HL-60/S4 treated with phorbol 12-myristate 13-acetate at 8.2 ng/mL for 4 days and 3 days (cell line): Measurements from ENCODE around the gene PCDHGA1.
"Not testable (repeated sequence)": the region's sequence is repeated elsewhere in the genome, so short reads cannot be mapped to it uniquely, and the experiment has no call there.

Source experiments
- in situ Hi-C: fragments of 300-500 bp; cut with MboI; formaldehyde crosslinking; loops from 2 replicates; pipeline ENCODE4 v1.15.0; 2022; ENCODE audit warnings: low sequenced_read_pairs

PCDHGA1 gene

DNA sequence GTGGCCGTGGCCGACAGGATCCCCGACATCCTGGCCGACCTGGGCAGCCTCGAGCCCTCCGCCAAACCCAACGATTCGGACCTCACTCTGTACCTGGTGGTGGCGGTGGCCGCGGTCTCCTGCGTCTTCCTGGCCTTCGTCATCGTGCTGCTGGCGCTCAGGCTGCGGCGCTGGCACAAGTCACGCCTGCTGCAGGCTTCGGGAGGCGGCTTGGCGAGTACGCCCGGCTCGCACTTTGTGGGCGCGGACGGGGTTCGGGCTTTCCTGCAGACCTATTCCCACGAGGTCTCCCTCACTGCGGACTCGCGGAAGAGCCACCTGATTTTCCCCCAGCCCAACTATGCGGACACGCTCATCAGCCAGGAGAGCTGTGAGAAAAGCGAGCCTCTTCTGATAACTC lies 15.7 kb downstream of the PCDHGA1 start:
- in situ Hi-C loops, result not testable (repeated sequence)

DNA sequence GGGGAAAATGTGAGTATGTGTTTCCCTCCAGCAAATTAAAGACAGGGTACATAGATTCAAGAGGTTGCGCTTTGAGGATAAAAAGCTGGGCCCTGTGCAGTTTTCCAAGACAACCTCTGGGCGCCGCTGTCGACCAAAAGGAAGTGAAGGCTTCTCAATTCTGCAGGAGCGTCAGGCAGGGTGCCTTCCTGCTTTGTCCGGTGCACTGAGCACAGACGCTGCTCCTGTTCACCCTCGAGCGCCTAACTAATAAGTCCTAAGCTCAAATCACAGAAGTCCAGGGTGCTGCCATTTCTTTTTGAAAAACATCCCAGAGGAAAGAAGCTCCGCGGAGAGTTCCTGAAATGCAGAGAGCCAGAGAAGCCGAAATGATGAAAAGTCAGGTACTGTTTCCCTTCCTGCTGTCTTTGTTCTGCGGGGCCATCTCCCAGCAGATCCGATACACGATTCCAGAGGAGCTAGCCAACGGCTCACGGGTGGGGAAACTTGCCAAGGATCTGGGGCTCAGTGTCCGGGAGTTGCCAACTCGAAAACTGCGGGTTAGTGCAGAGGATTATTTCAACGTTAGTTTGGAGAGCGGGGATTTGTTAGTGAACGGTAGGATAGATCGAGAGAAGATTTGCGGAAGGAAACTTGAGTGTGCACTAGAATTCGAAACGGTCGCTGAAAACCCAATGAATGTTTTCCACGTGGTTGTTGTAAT lies 19.8 kb downstream of the PCDHGA1 start, which contains the start of gene PCDHGB1:
TSS of gene PCDHGB1 (plus strand) at position 183 of the 703 bp plus-strand sequence. CDS start at position 345, 162 bp downstream.
- in situ Hi-C loops, result no loop called here

DNA sequence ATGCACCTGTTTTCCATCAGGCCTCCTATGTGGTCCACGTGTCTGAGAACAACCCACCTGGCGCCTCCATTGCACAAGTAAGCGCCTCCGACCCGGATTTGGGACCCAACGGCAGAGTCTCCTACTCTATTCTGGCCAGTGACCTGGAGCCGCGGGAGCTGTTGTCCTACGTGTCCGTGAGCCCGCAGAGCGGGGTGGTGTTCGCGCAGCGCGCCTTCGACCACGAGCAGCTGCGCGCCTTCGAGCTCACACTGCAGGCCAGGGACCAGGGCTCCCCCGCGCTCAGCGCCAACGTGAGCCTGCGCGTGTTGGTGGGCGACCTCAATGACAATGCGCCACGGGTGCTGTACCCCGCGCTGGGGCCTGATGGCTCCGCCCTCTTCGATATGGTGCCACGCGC lies 21.3 kb downstream of the PCDHGA1 start:
- in situ Hi-C loops, result no loop called here

DNA sequence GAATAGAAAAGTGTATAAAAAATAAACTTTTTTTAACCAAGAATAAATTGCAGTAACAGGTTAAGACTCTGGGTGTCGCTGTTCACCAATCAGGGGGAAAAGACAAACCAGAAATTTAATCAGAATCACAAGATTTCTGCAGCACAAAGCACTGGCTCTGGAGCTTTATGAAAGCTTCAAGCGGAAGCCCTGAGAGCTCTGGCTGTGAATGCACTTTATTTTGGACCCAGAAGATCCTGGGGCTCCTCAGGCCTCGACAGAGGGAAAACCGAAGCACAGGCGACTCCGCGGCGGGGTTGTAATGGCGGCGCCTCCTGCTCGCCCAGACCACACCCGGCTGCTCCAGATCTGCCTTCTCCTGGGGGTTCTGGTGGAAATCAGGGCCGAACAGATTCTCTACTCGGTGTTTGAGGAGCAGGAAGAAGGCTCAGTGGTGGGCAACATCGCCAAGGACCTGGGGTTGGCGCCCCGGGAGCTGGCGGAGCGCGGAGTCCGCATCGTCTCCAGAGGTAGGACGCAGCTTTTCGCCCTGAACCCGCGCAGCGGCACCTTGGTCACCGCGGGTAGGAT lies 24.7 kb downstream of the PCDHGA1 start, which contains the start of gene PCDHGA4:
TSS of gene PCDHGA4 (plus strand) at position 122 of the 570 bp plus-strand sequence. CDS start at position 209, 87 bp downstream.
- in situ Hi-C loops, result no loop called here

DNA sequence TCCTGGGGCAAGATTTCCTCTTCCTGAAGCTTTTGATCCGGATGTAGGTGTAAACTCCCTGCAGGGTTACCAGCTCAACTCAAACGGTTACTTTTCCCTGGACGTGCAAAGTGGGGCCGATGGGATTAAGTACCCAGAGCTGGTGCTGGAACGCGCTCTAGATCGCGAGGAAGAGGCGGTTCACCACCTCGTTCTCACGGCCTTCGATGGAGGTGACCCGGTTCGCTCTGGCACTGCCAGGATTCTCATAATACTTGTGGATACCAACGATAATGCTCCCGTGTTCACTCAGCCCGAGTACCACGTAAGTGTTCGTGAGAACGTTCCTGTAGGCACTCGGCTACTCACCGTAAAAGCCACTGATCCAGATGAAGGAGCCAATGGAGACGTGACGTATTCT lies 25.3 kb downstream of the PCDHGA1 start:
- in situ Hi-C loops, result no loop called here

DNA sequence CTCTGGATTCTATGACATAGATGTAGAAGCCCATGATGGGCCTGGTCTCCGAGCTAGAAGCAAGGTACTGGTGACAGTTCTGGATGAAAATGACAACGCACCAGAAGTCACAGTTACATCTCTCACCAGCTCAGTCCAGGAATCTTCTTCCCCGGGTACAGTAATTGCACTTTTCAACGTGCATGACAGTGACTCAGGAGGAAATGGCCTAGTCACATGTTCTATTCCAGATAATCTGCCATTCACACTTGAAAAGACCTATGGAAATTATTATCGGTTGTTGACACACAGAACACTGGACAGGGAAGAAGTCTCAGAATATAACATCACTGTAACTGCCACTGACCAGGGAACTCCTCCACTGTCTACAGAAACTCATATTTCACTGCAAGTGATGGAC lies 25.8 kb downstream of the PCDHGA1 start:
- in situ Hi-C loops, result no loop called here

DNA sequence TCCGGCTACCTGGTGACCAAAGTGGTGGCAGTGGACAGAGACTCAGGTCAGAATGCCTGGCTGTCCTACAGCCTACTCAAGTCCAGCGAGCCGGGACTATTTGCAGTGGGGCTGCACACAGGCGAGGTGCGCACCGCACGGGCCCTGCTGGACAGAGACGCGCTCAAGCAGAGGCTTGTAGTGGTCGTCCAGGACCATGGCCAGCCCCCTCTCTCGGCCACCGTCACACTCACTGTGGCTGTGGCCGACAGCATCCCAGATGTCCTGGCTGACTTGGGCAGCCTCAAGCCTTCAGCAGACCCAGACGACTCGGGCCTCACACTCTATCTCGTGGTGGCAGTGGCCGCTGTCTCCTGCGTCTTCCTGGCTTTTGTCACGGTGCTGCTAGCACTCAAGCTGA lies 26.6 kb downstream of the PCDHGA1 start:
- in situ Hi-C loops, result no loop called here

DNA sequence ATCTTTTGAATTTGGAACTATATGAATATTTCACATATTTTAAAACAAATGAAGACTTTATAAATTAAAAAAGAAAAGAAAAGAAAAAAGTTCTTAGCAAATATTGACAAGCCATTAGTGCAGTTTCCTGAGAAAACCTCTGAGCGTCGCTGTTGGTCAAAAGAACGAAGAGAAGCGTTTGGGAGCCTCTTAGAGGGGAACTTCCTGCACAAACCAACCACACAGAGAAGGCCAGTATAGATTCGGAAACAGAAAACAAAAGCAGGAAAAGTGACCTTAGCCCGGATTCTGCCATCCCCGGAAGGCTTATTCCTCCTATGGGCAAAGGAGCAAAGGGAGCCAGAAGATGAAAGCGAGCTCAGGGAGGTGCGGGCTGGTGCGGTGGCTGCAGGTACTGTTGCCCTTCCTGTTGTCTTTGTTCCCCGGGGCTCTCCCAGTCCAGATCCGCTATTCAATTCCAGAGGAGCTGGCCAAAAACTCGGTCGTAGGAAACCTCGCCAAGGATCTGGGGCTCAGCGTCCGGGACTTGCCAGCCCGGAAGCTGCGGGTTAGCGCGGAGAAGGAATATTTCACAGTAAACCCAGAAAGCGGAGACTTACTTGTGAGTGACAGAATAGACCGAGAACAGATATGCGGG lies 29.6 kb downstream of the PCDHGA1 start, which contains the start of gene PCDHGB2:
TSS of gene PCDHGB2 (plus strand) at position 205 of the 637 bp plus-strand sequence. CDS start at position 347, 142 bp downstream.
- in situ Hi-C loops, result no loop called here

DNA sequence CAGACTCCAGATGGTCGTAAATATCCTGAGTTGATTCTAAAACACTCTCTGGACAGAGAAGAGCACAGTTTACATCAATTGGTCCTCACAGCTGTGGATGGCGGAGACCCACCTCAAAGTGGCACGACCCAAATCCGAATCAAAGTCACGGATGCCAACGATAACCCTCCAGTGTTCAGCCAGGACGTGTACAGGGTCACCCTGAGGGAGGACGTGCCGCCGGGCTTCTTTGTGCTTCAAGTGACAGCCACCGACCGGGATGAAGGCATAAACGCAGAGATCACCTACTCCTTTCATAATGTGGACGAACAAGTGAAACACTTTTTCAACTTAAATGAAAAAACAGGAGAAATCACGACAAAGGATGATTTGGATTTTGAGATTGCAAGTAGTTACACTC lies 30.4 kb downstream of the PCDHGA1 start:
- in situ Hi-C loops, result no loop called here

DNA sequence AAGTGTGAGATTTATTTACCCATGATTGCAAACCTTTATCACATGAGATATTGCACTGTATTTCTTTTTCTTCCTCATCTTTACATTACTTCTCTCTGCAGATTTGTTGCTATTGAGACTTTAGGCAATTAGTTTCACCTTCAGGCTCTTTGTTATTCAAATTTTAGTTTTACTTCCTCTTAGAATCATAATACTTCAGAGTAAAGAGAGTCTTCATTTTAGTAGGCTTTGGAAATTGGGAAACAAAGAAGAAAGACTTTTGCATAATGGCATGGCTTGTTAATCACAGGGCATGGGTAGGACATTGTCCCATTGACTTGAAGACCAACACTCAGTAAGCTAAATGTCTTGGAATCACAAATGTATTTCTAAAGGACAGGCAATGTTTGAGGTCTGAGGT lies 32.4 kb downstream of the PCDHGA1 start:
- in situ Hi-C loops, result no loop called here

DNA sequence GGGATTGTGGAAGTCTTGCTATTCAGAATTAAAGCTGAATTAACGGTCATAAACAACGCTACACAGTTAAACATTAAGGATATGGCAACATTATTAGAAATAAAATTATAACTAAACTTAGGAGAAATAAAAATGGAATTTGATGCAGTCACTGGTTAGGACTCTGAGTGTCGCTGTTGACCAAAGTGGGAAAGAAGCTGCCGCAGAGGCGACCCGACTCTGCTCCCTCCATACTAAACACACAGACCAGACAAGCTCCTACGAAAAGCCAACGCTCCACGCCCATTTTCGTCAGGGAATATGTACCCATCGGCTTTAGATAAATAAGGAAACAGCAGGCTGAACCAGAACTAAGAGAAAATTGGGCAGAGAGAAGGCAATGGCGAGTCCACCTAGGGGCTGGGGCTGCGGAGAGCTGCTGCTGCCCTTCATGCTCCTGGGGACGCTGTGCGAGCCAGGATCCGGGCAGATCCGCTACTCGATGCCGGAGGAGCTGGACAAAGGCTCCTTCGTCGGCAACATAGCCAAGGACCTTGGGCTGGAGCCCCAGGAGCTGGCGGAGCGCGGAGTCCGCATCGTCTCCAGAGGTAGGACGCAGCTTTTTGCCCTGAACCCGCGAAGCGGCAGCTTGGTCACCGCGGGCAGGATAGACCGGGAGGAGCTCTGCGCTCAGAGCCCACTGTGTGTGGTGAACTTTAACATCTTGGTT lies 33.8 kb downstream of the PCDHGA1 start, which contains the start of gene PCDHGA5:
TSS of gene PCDHGA5 (plus strand) at position 211 of the 709 bp plus-strand sequence. CDS start at position 380, 169 bp downstream.
- in situ Hi-C loops, result no loop called here

DNA sequence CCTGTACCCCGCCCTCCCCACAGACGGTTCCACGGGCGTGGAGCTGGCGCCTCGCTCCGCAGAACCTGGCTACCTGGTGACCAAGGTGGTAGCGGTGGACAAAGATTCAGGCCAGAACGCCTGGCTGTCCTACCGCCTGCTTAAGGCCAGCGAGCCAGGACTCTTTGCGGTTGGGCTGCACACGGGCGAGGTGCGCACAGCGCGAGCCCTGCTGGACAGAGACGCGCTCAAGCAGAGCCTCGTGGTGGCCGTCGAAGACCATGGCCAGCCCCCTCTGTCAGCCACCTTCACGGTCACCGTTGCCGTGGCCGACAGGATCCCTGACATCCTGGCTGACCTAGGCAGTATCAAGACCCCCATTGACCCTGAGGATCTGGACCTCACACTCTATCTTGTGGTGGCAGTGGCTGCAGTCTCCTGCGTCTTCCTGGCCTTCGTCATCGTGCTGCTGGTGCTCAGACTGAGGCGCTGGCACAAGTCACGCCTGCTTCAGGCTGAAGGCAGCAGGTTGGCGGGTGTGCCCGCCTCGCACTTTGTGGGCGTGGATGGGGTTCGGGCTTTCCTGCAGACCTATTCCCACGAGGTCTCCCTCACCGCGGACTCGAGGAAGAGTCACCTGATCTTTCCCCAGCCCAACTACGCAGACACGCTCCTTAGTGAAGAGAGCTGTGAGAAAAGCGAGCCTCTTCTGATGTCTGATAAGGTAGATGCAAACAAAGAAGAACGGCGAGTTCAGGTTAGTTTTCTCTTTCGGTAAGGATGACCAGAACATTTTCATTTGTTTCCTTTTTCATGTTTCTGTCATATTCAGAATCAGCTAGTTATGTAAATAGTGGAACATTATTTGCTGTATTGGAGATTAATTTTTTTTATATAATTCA lies 35.9 kb downstream of the PCDHGA1 start:
- in situ Hi-C loops, result no loop called here

DNA sequence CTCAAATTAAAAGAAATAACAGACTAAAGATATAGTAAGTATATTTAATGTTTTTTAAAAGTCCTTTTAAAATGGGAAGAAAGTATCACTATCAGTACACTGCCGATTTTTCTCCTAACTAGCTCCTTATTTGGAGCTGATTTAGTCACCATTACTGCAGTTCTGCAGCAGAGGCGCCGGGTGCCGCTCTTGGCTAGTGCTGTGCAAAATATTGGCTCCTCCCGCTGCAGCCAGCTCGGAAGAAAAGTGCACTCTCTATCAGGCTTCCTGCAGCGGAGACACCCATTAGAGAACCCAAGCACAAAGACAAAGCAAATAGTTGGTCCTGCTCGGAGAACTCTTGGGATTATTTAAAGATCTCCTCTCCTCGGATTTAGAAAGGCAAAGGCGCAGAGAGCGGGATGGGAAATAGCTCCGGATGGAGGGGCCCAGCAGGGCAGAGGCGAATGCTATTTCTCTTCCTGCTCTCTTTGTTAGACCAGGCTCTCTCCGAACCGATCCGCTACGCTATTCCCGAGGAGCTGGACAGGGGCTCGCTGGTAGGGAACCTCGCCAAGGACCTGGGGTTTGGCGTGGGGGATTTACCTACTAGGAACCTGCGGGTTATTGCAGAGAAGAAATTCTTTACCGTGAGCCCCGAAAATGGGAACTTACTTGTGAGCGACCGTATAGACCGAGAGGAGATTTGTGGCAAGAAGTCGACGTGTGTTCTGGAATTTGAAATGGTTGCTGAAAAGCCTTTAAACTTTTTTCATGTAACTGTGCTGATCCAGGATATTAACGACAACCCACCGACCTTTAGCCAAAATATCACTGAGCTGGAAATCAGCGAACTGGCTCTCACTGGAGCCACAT lies 39.9 kb downstream of the PCDHGA1 start, which contains the start of gene PCDHGB3:
TSS of gene PCDHGB3 (plus strand) at position 249 of the 855 bp plus-strand sequence. CDS start at position 402, 153 bp downstream.
- in situ Hi-C loops, result no loop called here

DNA sequence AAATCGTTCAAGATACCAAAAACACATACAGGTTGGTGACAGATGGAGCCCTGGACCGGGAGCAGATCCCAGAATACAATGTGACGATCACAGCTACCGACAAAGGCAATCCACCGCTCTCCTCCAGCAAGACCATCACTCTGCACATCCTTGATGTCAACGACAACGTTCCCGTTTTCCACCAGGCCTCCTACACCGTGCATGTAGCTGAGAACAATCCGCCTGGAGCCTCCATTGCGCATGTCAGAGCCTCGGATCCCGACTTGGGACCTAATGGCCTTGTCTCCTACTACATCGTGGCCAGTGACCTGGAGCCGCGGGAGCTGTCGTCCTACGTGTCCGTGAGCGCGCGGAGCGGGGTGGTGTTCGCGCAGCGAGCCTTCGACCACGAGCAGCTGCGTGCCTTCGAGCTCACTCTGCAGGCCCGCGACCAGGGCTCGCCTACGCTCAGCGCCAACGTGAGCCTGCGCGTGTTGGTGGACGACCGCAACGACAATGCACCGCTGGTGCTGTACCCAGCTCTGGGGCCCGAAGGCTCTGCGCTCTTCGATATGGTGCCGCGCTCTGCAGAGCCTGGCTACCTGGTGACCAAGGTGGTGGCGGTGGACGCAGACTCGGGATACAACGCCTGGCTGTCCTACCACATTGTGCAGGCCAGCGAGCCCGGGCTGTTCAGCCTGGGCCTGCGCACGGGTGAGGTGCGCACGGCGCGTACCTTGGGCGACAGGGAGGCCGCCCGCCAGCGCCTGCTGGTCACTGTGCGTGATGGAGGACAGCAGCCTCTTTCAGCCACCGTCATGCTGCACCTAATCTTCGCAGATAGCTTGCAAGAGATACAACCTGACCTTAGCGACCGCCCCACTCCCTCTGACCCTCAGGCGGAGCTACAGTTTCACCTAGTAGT lies 41.5 kb downstream of the PCDHGA1 start:
- in situ Hi-C loops, result no loop called here

DNA sequence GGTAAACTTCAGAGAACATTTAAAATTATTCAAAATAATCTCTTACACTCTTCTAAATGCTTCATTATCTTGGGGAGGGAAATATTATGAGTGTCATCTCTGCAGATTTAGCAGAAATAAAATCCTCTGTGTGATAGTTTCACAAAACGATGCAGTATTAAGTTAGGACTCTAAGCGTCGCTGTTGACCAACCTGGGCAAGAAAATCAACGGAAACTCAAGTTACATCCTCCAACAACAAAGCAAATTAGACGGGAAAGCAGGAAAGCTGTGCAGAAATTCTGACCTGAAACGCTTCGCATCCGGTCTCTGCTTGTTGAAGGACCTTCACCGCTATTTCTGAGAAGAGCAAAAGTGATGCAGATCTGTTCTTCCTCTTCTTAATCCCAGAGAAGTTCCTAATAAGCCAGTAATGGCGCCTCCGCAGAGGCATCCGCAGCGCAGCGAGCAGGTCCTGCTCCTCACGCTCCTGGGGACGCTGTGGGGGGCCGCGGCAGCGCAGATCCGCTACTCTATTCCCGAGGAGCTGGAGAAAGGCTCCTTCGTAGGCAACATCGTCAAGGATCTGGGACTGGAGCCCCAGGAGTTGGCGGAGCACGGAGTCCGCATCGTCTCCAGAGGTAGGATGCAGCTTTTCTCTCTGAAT lies 43.5 kb downstream of the PCDHGA1 start, which contains the start of gene PCDHGA6:
TSS of gene PCDHGA6 (plus strand) at position 219 of the 645 bp plus-strand sequence. CDS start at position 412, 193 bp downstream.
- in situ Hi-C loops, result no loop called here

DNA sequence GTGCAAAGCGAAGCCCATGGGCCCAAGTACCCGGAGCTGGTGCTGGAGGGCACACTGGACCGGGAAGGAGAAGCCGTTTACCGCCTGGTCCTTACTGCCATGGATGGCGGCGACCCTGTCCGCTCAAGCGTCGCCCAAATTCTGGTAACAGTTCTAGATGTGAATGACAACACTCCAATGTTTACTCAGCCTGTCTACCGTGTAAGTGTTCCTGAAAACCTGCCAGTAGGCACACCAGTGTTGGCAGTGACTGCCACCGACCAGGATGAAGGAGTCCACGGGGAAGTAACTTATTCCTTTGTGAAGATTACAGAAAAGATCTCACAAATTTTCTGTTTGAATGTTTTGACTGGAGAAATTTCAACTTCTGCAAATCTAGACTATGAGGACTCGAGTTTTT lies 44.3 kb downstream of the PCDHGA1 start:
- in situ Hi-C loops, result no loop called here

DNA sequence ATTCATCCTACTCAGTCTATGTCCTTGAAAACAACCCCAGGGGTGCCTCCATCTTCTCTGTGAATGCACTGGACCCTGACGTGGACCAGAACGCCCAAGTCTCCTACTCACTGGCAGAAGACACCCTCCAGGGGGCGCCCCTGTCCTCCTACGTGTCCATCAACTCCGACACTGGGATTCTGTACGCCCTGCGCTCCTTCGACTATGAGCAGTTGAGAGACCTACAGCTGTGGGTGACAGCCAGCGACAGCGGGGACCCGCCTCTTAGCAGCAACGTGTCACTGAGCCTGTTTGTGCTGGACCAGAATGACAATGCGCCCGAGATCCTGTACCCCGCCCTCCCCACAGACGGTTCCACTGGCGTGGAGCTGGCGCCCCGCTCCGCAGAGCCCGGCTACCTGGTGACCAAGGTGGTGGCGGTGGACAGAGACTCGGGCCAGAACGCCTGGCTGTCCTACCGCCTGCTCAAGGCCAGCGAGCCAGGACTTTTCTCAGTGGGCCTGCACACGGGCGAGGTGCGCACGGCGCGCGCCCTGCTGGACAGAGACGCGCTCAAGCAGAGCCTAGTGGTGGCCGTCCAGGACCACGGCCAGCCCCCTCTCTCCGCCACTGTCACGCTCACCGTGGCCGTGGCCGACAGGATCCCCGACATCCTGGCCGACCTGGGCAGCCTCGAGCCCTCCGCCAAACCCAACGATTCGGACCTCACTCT lies 45.3 kb downstream of the PCDHGA1 start:
- in situ Hi-C loops, result not testable (repeated sequence)
